D721Med (cell line): Measurements from ENCODE around the gene NSMCE3.

Source experiments
- DNase-seq: peaks from one replicate; pipeline ENCODE4 v3.0.0; 2011; ENCODE audit warnings: low spot score; ENCODE audit not compliant: insufficient read length
- FAIRE-seq: peaks from 2 replicates; lab custom pipeline; 2011; peaks lifted over from hg19 to GRCh38; lab: Jason Lieb, UNC
- TF ChIP-seq, protein P1 (sequence below): IDR thresholded peaks from 2 replicates; pipeline ENCODE4 v1.5.1; 2012; ENCODE audit warnings: mild to moderate bottlenecking, control low read depth; ENCODE audit not compliant: insufficient read depth; ENCODE audit errors: missing control alignments

Gene NSMCE3

DNA sequence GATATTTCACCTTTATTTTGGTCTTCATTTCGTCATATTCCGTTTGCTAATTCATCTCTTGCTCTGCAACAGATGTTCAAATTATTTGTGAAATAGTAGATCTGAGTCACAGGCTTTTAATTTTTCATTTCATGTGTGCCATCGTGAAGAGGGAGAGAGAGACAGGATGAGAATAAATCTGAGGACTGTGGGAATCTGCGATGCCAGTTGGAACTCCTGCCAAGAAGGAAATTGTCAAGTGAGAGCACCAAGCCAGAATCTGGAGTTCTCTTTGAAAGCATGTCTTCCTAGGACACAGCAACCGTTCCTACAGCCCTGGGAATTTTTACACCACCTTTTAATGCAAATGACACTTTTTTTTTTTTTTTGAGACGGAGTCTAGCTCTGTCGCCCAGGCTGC lies 48.8 kb downstream of the NSMCE3 start:
- no peak for FAIRE-seq
- DNase-seq: no peak
- TF ChIP-seq, protein P1, sequence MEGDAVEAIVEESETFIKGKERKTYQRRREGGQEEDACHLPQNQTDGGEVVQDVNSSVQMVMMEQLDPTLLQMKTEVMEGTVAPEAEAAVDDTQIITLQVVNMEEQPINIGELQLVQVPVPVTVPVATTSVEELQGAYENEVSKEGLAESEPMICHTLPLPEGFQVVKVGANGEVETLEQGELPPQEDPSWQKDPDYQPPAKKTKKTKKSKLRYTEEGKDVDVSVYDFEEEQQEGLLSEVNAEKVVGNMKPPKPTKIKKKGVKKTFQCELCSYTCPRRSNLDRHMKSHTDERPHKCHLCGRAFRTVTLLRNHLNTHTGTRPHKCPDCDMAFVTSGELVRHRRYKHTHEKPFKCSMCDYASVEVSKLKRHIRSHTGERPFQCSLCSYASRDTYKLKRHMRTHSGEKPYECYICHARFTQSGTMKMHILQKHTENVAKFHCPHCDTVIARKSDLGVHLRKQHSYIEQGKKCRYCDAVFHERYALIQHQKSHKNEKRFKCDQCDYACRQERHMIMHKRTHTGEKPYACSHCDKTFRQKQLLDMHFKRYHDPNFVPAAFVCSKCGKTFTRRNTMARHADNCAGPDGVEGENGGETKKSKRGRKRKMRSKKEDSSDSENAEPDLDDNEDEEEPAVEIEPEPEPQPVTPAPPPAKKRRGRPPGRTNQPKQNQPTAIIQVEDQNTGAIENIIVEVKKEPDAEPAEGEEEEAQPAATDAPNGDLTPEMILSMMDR: no peak

DNA sequence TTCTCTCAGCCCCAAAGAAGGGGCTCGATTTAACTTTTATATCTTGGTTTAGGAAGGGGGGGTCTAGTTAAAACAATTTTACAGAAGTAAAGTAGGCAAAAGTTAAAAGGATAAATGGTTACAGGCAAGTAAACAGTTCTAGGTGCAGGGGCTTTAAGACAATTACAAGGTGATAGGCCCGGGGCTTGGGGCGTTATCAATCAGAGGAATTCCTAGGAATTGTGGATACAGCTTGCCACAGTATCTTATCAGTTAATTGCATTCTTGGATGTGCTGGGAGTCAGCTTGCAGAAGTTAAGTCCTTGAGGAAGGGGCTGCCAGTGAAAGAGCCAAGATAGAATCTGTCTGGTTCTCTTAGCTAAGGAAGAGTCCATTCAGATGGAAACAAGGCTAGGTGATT lies 52.7 kb downstream of the NSMCE3 start:
- FAIRE-seq: no peak

More for the DNA sequence above, 52.7 kb downstream of the NSMCE3 start:
- no peak for DNase-seq
- TF ChIP-seq, protein P1: no peak
